ENCODE measurements around the gene MRPS25. TPM values are rescaled to one million over a fixed set of nuclear protein-coding genes. Genes with fewer than 3 reads are reported as not detected.
A peak's percentile ranks its signal among the peaks of the same experiment; 100 is the strongest.

The MRPS25 gene
- total and polyA plus RNA-seq, 9 of the 15 experiments (the other 6 are each of a cell fraction or from before 2014, with no cell fraction given): 34.3 to 129 (median 78.2) TPM

- peak; percentile 23 for TF ChIP-seq HNRNPLL (IDR thresholded peaks at IDR 0.05; ENCODE audit: low read depth, low read length, poor library complexity, severe bottlenecking)
- TF ChIP-seq, protein P1, sequence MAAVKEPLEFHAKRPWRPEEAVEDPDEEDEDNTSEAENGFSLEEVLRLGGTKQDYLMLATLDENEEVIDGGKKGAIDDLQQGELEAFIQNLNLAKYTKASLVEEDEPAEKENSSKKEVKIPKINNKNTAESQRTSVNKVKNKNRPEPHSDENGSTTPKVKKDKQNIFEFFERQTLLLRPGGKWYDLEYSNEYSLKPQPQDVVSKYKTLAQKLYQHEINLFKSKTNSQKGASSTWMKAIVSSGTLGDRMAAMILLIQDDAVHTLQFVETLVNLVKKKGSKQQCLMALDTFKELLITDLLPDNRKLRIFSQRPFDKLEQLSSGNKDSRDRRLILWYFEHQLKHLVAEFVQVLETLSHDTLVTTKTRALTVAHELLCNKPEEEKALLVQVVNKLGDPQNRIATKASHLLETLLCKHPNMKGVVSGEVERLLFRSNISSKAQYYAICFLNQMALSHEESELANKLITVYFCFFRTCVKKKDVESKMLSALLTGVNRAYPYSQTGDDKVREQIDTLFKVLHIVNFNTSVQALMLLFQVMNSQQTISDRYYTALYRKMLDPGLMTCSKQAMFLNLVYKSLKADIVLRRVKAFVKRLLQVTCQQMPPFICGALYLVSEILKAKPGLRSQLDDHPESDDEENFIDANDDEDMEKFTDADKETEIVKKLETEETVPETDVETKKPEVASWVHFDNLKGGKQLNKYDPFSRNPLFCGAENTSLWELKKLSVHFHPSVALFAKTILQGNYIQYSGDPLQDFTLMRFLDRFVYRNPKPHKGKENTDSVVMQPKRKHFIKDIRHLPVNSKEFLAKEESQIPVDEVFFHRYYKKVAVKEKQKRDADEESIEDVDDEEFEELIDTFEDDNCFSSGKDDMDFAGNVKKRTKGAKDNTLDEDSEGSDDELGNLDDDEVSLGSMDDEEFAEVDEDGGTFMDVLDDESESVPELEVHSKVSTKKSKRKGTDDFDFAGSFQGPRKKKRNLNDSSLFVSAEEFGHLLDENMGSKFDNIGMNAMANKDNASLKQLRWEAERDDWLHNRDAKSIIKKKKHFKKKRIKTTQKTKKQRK (IDR thresholded peaks at IDR 0.05; ENCODE audit: borderline replicate concordance, low read depth, low read length): no peak
- no peak for TF ChIP-seq KLF10 (CRISPR knock-in tag; IDR thresholded peaks at IDR 0.05)
- no peak for TF ChIP-seq MAFF (IDR thresholded peaks at IDR 0.05; ENCODE audit: low read length)
- no peak for TF ChIP-seq POLR2B (IDR thresholded peaks at IDR 0.05; ENCODE audit: low read depth, partially characterized antibody)
- no peak for TF ChIP-seq DLX4 (CRISPR knock-in tag; IDR thresholded peaks at IDR 0.05)
- TF ChIP-seq, protein P2, sequence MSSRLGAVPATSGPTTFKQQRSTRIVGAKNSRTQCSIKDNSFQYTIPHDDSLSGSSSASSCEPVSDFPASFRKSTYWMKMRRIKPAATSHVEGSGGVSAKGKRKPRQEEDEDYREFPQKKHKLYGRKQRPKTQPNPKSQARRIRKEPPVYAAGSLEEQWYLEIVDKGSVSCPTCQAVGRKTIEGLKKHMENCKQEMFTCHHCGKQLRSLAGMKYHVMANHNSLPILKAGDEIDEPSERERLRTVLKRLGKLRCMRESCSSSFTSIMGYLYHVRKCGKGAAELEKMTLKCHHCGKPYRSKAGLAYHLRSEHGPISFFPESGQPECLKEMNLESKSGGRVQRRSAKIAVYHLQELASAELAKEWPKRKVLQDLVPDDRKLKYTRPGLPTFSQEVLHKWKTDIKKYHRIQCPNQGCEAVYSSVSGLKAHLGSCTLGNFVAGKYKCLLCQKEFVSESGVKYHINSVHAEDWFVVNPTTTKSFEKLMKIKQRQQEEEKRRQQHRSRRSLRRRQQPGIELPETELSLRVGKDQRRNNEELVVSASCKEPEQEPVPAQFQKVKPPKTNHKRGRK (tag; IDR thresholded peaks at IDR 0.05): no peak
- TF ChIP-seq RB1 (IDR thresholded peaks at IDR 0.05; ENCODE audit: low read depth): peak; percentile 58
- no peak for TF ChIP-seq HNRNPUL1 (IDR thresholded peaks at IDR 0.05; ENCODE audit: low read length)
- peak; percentile 86 to 92 for TF ChIP-seq RAD21 (CRISPR knock-in tag; conservative IDR thresholded peaks at IDR 0.05 in 1 of 2, IDR thresholded peaks at IDR 0.05 in 1 of 2)
- TF ChIP-seq, protein P3, sequence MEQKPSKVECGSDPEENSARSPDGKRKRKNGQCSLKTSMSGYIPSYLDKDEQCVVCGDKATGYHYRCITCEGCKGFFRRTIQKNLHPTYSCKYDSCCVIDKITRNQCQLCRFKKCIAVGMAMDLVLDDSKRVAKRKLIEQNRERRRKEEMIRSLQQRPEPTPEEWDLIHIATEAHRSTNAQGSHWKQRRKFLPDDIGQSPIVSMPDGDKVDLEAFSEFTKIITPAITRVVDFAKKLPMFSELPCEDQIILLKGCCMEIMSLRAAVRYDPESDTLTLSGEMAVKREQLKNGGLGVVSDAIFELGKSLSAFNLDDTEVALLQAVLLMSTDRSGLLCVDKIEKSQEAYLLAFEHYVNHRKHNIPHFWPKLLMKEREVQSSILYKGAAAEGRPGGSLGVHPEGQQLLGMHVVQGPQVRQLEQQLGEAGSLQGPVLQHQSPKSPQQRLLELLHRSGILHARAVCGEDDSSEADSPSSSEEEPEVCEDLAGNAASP (IDR thresholded peaks at IDR 0.05): no peak
- TF ChIP-seq HCFC1 (IDR thresholded peaks at IDR 0.05; ENCODE audit: low read depth, low read length): 0 out of 2 replicates have a peak, but pooled peaks have one; percentile 22
- no peak for TF ChIP-seq MCM3 (IDR thresholded peaks at IDR 0.05)
- no peak for TF ChIP-seq NR3C1 (CRISPR knock-in tag; IDR thresholded peaks at IDR 0.05)
- TF ChIP-seq POLR2H (tag; IDR thresholded peaks at IDR 0.05; ENCODE audit: low read depth): no peak
- TF ChIP-seq RFX1 (IDR thresholded peaks at IDR 0.05): no peak
- TF ChIP-seq, protein P4, sequence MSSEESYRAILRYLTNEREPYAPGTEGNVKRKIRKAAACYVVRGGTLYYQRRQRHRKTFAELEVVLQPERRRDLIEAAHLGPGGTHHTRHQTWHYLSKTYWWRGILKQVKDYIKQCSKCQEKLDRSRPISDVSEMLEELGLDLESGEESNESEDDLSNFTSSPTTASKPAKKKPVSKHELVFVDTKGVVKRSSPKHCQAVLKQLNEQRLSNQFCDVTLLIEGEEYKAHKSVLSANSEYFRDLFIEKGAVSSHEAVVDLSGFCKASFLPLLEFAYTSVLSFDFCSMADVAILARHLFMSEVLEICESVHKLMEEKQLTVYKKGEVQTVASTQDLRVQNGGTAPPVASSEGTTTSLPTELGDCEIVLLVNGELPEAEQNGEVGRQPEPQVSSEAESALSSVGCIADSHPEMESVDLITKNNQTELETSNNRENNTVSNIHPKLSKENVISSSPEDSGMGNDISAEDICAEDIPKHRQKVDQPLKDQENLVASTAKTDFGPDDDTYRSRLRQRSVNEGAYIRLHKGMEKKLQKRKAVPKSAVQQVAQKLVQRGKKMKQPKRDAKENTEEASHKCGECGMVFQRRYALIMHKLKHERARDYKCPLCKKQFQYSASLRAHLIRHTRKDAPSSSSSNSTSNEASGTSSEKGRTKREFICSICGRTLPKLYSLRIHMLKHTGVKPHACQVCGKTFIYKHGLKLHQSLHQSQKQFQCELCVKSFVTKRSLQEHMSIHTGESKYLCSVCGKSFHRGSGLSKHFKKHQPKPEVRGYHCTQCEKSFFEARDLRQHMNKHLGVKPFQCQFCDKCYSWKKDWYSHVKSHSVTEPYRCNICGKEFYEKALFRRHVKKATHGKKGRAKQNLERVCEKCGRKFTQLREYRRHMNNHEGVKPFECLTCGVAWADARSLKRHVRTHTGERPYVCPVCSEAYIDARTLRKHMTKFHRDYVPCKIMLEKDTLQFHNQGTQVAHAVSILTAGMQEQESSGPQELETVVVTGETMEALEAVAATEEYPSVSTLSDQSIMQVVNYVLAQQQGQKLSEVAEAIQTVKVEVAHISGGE (CRISPR knock-in tag; IDR thresholded peaks at IDR 0.05): no peak
- TF ChIP-seq STAT5B (CRISPR knock-in tag; IDR thresholded peaks at IDR 0.05): no peak
- no peak for TF ChIP-seq FOS (IDR thresholded peaks at IDR 0.05; ENCODE audit: extremely low read depth, insufficient read length)
Measured at GRCh38 chr3:15108082-15108545, 43.0 kb upstream of the MRPS25 start (continued).

Data from K562 (cell line).